IMR-90 (cell line): ENCODE results near the gene RASGRP2. TPM values are rescaled to one million over a fixed set of nuclear protein-coding genes. Genes with fewer than 3 reads are reported as not detected.

Experiments
- ATAC-seq: fragments of 200-7000 bp; cut with Tn5 transposase; 2 replicates; pipeline ENCODE4 v1.9.1; 2020; ENCODE audit warnings: low read depth, mild to moderate bottlenecking, moderate library complexity
- BruUV-seq: library from RNA; stranded (reverse); fragments of 400-500 nt; replicated peaks from 2 replicates; lab custom pipeline; 2021; lab: Mats Ljungman, UMichigan
- CTCF ChIA-PET: fragments of 300-600 bp; formaldehyde crosslinking; extraction: SDS; loops from one replicate; lab custom pipeline; 2021; ENCODE audit warnings: antibody characterized with exemption; lab: Yijun Ruan, JAX
- POLR2A ChIA-PET: fragments of 300-600 bp; sonication (Branson Sonifier 250); formaldehyde crosslinking; loops from one replicate; lab custom pipeline; 2022; ENCODE audit warnings: antibody characterized with exemption; ENCODE audit not compliant: unreplicated experiment; lab: Charles Lee
- DNase-seq: peaks from one replicate; pipeline ENCODE4 v3.0.0; 2013
- H2AFZ ChIP-seq: replicated peaks from 2 replicates; pipeline ENCODE3; 2013; ENCODE audit warnings: low read length, mild to moderate bottlenecking; ENCODE audit not compliant: poor library complexity
- H2AK5ac ChIP-seq: 2 replicates; pipeline ENCODE4 v1.6.1; 2013; ENCODE audit warnings: low read depth, low read length, inconsistent platforms
- H2AK9ac ChIP-seq: replicated peaks from 2 replicates; pipeline ENCODE3; 2013; ENCODE audit warnings: mild to moderate bottlenecking, low read depth, low read length, moderate library complexity; ENCODE audit not compliant: poor library complexity
- H2BK120ac ChIP-seq: 2 replicates; pipeline ENCODE4 v1.6.1; 2013; ENCODE audit warnings: low read depth, low read length, inconsistent platforms
- H2BK15ac ChIP-seq: 3 replicates; pipeline ENCODE4 v1.6.1; 2013; ENCODE audit warnings: low read depth, low read length, inconsistent platforms
- H2BK20ac ChIP-seq: 2 replicates; pipeline ENCODE4 v1.6.1; 2013; ENCODE audit warnings: low read depth, mild to moderate bottlenecking, inconsistent platforms, low read length, moderate library complexity
- H2BK5ac ChIP-seq: 2 replicates; pipeline ENCODE4 v1.6.1; 2013; ENCODE audit warnings: mild to moderate bottlenecking, low read depth, low read length, inconsistent platforms; ENCODE audit not compliant: poor library complexity, severe bottlenecking
- H3K14ac ChIP-seq: replicated peaks from 2 replicates; pipeline ENCODE4 v1.6.1; 2013; ENCODE audit warnings: low read depth, low read length, inconsistent platforms
- H3K18ac ChIP-seq: 2 replicates; pipeline ENCODE4 v1.6.1; 2013; ENCODE audit warnings: low read depth, low read length, control low read depth
- H3K23ac ChIP-seq: 2 replicates; pipeline ENCODE4 v1.6.1; 2013; ENCODE audit warnings: low read depth, low read length, inconsistent platforms
- H3K27ac ChIP-seq: 2 replicates; pipeline ENCODE4 v1.5.1; 2013; ENCODE audit warnings: mild to moderate bottlenecking, control low read depth, low read length; ENCODE audit not compliant: insufficient read depth
- H3K27me3 ChIP-seq: 2 replicates; pipeline ENCODE4 v1.6.1; 2013; ENCODE audit warnings: low read length; ENCODE audit not compliant: control insufficient read depth, insufficient read depth
- H3K36me3 ChIP-seq: 2 replicates; pipeline ENCODE4 v1.6.1; 2013; ENCODE audit warnings: low read length, mixed read lengths; ENCODE audit not compliant: control insufficient read depth, insufficient read depth
- H3K4ac ChIP-seq: 2 replicates; pipeline ENCODE4 v1.6.1; 2013; ENCODE audit warnings: low read depth, low read length, inconsistent platforms
- H3K4me1 ChIP-seq: 2 replicates; pipeline ENCODE4 v1.6.1; 2013; ENCODE audit warnings: low read length, mixed read lengths; ENCODE audit not compliant: control insufficient read depth, insufficient read depth
- H3K4me2 ChIP-seq: 2 replicates; pipeline ENCODE4 v1.6.1; 2013; ENCODE audit warnings: low read depth, mild to moderate bottlenecking, control low read depth, low read length, moderate library complexity
- H3K4me3 ChIP-seq: 2 replicates; pipeline ENCODE4 v1.5.1; 2013; ENCODE audit warnings: low read depth, mild to moderate bottlenecking, control low read depth, low read length, moderate library complexity; ENCODE audit not compliant: insufficient read depth
- H3K56ac ChIP-seq: 2 replicates; pipeline ENCODE4 v1.6.1; 2013; ENCODE audit warnings: low read length, inconsistent platforms; ENCODE audit not compliant: insufficient read depth; ENCODE audit errors: extremely low read depth
- H3K79me1 ChIP-seq, 2 experiments: 2 replicates each; pipeline ENCODE4 v1.6.1; 2013; ENCODE audit warnings: low read length in 2 of 2, inconsistent platforms in 1 of 2, low read depth in 1 of 2
- H3K9ac ChIP-seq: 2 replicates; pipeline ENCODE4 v1.6.1; 2013; ENCODE audit warnings: low read depth, low read length, control low read depth
- H3K9me1 ChIP-seq: 2 replicates; pipeline ENCODE4 v1.6.1; 2013; ENCODE audit warnings: low read length, inconsistent platforms; ENCODE audit not compliant: insufficient read depth
- H3K9me3 ChIP-seq: 2 replicates; pipeline ENCODE4 v1.6.1; 2013; ENCODE audit warnings: low read length; ENCODE audit not compliant: control insufficient read depth, insufficient read depth
- H4K20me1 ChIP-seq: 2 replicates; pipeline ENCODE4 v1.6.1; 2013; ENCODE audit warnings: low read length, inconsistent platforms; ENCODE audit not compliant: insufficient read depth
- H4K5ac ChIP-seq: 2 replicates; pipeline ENCODE4 v1.6.1; 2013; ENCODE audit warnings: mild to moderate bottlenecking, low read depth, low read length, control low read depth
- H4K8ac ChIP-seq, 2 experiments: 2 replicates each; pipeline ENCODE4 v1.6.1; 2013; ENCODE audit warnings: low read depth in 2 of 2, low read length in 2 of 2, control low read depth in 1 of 2, inconsistent platforms in 1 of 2
- H4K91ac ChIP-seq: 2 replicates; pipeline ENCODE4 v1.6.1; 2013; ENCODE audit warnings: low read depth, low read length, inconsistent platforms; ENCODE audit not compliant: insufficient read depth
- BHLHE40 ChIP-seq: fragments of 150-350 bp; IDR thresholded peaks from 2 replicates; pipeline ENCODE4 v1.6.1; 2016; ENCODE audit warnings: mild to moderate bottlenecking, low read depth, low read length
- CEBPB ChIP-seq: IDR thresholded peaks from 2 replicates; pipeline ENCODE4 v1.6.1; 2012; ENCODE audit warnings: low read depth, low read length, improper control_type of control experiment
- CHD1 ChIP-seq: IDR thresholded peaks from 2 replicates; pipeline ENCODE4 v1.6.1; 2012; ENCODE audit warnings: low read depth, low read length, improper control_type of control experiment
- CTCF ChIP-seq: conservative IDR thresholded peaks from 2 replicates; pipeline ENCODE4 v1.5.1; 2012; ENCODE audit warnings: mild to moderate bottlenecking, low read depth, low read length, improper control_type of control experiment
- ELK1 ChIP-seq: fragments of 150-350 bp; IDR thresholded peaks from 2 replicates; pipeline ENCODE4 v1.6.1; 2016; ENCODE audit warnings: low read depth, mild to moderate bottlenecking, low read length, moderate library complexity, borderline replicate concordance
- FOS ChIP-seq: fragments of 150-350 bp; IDR thresholded peaks from 2 replicates; pipeline ENCODE4 v1.6.1; 2016; ENCODE audit warnings: low read depth, low read length
- MAFK ChIP-seq: IDR thresholded peaks from 2 replicates; pipeline ENCODE4 v1.6.1; 2012; ENCODE audit warnings: low read depth, low read length, improper control_type of control experiment
- MAZ ChIP-seq: IDR thresholded peaks from 2 replicates; pipeline ENCODE4 v1.6.1; 2012; ENCODE audit warnings: low read depth, mild to moderate bottlenecking, low read length, improper control_type of control experiment, moderate library complexity, borderline replicate concordance
- MXI1 ChIP-seq: IDR thresholded peaks from 2 replicates; pipeline ENCODE4 v1.6.1; 2012; ENCODE audit warnings: low read depth, mild to moderate bottlenecking, low read length, moderate library complexity, borderline replicate concordance
- NFE2L2 ChIP-seq: fragments of 150-350 bp; IDR thresholded peaks from 2 replicates; pipeline ENCODE4 v1.6.1; 2016; ENCODE audit warnings: low read depth, mild to moderate bottlenecking, low read length
- POLR2A ChIP-seq: IDR thresholded peaks from 2 replicates; pipeline ENCODE4 v1.6.1; 2012; ENCODE audit warnings: mild to moderate bottlenecking, low read depth, low read length
- RAD21 ChIP-seq: IDR thresholded peaks from 2 replicates; pipeline ENCODE4 v1.6.1; 2012; ENCODE audit warnings: low read length, improper control_type of control experiment
- RCOR1 ChIP-seq: IDR thresholded peaks from 2 replicates; pipeline ENCODE4 v1.6.1; 2012; ENCODE audit warnings: mild to moderate bottlenecking, low read length, improper control_type of control experiment; ENCODE audit not compliant: insufficient replicate concordance
- SMC3 ChIP-seq: fragments of 150-350 bp; IDR thresholded peaks from 2 replicates; pipeline ENCODE4 v1.6.1; 2016; ENCODE audit warnings: low read depth, mild to moderate bottlenecking, antibody characterized with exemption, low read length, moderate library complexity
- USF2 ChIP-seq: fragments of 150-350 bp; IDR thresholded peaks from 2 replicates; pipeline ENCODE4 v1.6.1; 2017; ENCODE audit warnings: mild to moderate bottlenecking, antibody characterized with exemption, low read length, low read depth
- WGBS, 2 experiments: methylation state at CpG; one replicate each; pipeline versions ENCODE4 v1.1.5 to v1.1.7; 2013; ENCODE audit warnings: missing lambda C conversion rate in 2 of 2; ENCODE audit not compliant: insufficient read length in 1 of 2; ENCODE audit errors: extremely low coverage in 2 of 2; 5-methylcytosine and 5-hydroxymethylcytosine counted together
- dilution Hi-C: fragments of 300-500 bp; cut with HindIII; formaldehyde crosslinking; loops from one replicate; pipeline ENCODE4 v1.14.3; 2018; ENCODE audit warnings: low sequenced_read_pairs; ENCODE audit not compliant: unreplicated experiment
- in situ Hi-C: fragments of 300-500 bp; cut with MboI; formaldehyde crosslinking; loops from 3 replicates; pipeline ENCODE4 v1.14.3; 2019; ENCODE audit warnings: low sequenced_read_pairs, inconsistent platforms, mixed read lengths
- intact Hi-C: fragments of 100-400 bp; cut with micrococcal nuclease; formaldehyde crosslinking; loops from 2 replicates; pipeline ENCODE4 v1.10.0; 2022
- polyA plus RNA-seq, 3 experiments: library from polyadenylated mRNA; depleted of rRNA; stranded (reverse); fragments of >200 nt; gene quantifications; 2 replicates each; pipeline ENCODE4 v1.2.3, GENCODE V29; 2012; ENCODE audit warnings: low replicate concordance in 1 of 3
- total RNA-seq: library from RNA; depleted of rRNA; stranded (reverse); fragments of >200 nt; gene quantifications from 2 replicates; pipeline ENCODE4 v1.2.3, GENCODE V29; 2012

The RASGRP2 gene
- total and polyA plus RNA-seq, 2 of the 4 experiments (the other 2 are of a cell fraction), result 1.2 TPM; not detected in 1

- Histone ChIP-seq H3K4me1 (peaks cover 18% of the 10 kb centered on the region), H3K18ac (no peak overlapping the region), H3K4me2 (no peak overlapping the region), H3K9me1 (peaks cover 18% of the 10 kb centered on the region; the same call in 1 of the 2 replicates), H3K14ac (no peak overlapping the region; the same call in 1 of the 2 replicates), H3K27me3 (no peaks in the 10 kb centered on the region), H2AK5ac (no peak overlapping the region), H3K56ac (no peak overlapping the region), H3K79me1 (peaks cover 25 to 66% of the 10 kb centered on the region in 2 experiments), H3K23ac (no peak overlapping the region), H2BK5ac (no peak overlapping the region), H4K20me1 (peaks cover 62% of the 10 kb centered on the region), H3K4ac (no peak overlapping the region), H3K9ac (no peak overlapping the region), H2AFZ (no peak overlapping the region), H2AK9ac (peak overlapping the region; percentile 18), H3K4me3 (no peak overlapping the region), H3K27ac (no peak overlapping the region), H3K9me3 (no peaks in the 10 kb centered on the region), H4K8ac (no peak overlapping the region), H3K36me3 (peaks cover 70% of the 10 kb centered on the region), H2BK20ac (no peak overlapping the region), H2BK120ac (no peak overlapping the region), H2BK15ac (no peak overlapping the region), H4K5ac (no peak overlapping the region), H4K91ac (no peak overlapping the region)
- intact Hi-C loops, result no loop called here
- ATAC-seq (no peak), DNase-seq (no peak)
- ChIA-PET POLR2A (no interaction called here), CTCF (interaction anchor here (1.0 kb wide), 1 partner anchor 12 kb away, joined by 3 read pairs; no protein-coding TSS in a partner anchor)
- 87% methylated on average over 6 of the region's 11 CpGs; no CpG with 5 or more reads in 1 of the 2 experiments for WGBS, 2 experiments
- in situ Hi-C loops, result no loop called here
- no TSS peak for BruUV-seq
- dilution Hi-C loops, result no loop called here
- no peak for TF ChIP-seq MXI1
- no peak for TF ChIP-seq CHD1
- no peak for TF ChIP-seq NFE2L2
- TF ChIP-seq CTCF, result no peak
- no peak for TF ChIP-seq USF2
- no peak for TF ChIP-seq CEBPB
- no peak for TF ChIP-seq MAZ
- no peak for TF ChIP-seq RAD21
- no peak for TF ChIP-seq RCOR1
- TF ChIP-seq MAFK, result no peak
- TF ChIP-seq POLR2A, result no peak
- no peak for TF ChIP-seq SMC3
- TF ChIP-seq FOS, result no peak
- TF ChIP-seq BHLHE40, result no peak
- no peak for TF ChIP-seq ELK1
Observed at GRCh38 chr11:64764040-64764611, 20.2 kb upstream of the RASGRP2 start.
